HG03575 (cell line): ENCODE data around the gene DYDC2.
"Not testable (repeated sequence)": the region's sequence is repeated elsewhere in the genome, so short reads cannot be mapped to it uniquely, and the experiment has no call there.

Experiments used
- ATAC-seq: cut with Tn5 transposase; IDR thresholded peaks from one replicate; pipeline ENCODE4 v1.9.1; 2021; ENCODE audit not compliant: unreplicated experiment, insufficient number of reproducible peaks, low FRiP score; ENCODE audit errors: extremely low read depth

The DYDC2 gene

DNA sequence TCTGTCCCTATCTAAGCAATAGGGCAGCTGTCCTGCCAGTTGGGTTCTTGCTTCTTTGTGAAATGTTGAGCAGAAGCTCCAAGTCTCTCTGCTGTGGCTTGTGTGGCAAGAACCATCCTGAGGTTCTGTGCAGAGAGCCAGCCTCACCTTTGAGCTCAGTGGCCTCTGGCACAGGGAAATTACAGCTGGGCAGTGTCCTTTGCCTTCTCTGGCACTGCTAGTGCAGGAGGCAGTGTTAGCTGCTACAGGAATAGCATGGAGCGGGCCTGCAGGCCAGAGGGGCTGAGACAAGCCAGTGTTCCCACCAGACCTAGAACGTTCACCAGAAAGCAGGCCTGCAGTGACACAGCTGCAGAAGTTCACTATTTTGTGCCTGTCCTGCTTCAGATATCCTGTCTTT lies 53.5 kb downstream of the DYDC2 start:
- no peak for ATAC-seq

DNA sequence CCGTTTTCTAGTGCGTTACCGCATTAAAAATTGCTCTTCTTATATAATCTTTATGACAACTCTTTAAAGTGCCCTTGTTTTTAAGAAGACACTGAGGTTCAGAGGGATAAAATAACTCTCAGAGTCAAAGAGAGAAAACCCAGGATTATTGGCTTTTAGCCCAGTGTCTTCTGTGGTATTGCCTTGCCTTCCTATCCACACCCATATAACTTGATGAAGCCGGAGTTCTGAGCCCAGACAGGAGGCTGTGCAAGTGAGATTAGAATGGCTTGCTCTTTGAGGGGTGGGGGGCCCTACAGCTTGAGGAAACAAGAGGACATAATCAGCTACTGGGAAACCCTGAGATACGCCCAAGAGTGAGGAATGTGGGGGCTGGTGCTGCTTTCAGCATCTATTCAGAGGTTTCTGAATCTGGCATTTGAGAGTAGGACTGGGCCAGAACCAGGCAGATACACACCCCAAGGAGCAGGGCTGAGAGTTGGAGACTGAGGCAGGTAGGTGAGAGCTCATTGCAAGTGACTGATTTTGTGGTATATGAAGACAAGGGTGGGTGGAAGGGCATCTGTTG lies 54.1 kb downstream of the DYDC2 start:
- ATAC-seq: no peak

DNA sequence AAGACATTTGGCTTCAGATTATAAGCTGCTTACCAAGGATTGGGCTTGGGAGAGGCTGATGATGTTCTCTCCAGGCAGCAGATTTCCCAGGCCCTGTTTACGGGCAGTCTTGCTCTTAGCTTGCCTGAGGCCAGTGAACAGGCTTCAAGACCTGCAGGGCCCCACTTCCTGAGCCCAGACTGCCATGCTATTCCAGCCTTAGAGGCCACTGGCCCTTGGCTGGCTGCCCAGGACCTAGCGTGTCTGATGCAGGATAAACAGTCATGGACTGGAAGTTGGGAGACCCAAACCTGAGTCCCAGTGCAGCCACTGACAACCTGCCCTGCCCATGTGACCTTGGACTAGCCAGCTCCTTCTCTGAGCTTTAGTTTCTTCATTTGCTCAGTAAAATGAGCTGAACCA lies 54.7 kb downstream of the DYDC2 start:
- no peak for ATAC-seq

DNA sequence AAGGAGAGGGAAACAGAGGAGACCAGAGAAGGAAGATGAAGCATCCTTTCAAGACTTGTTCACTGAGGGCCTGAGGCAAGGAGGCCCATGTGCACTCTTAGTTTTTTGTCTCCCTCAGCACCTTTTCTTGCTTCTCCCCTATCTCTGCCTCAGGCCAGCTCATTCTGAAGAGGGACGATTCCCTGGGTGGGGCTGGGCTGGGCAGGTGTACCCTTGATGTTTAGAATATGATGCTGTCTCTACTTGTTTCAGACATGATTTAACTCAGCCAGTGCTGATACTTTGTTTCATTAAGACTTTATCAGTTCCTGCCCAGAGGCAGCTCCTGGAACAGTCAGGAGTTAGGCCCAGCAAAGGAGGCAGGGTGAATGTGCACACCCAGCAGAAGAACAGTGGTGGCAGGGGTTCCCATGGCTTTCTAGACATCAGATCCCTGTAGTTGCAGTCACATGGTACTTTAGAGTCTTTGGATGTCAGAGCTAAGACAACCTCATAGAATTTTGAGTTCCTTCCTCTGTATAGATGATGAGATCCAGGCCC lies 55.2 kb downstream of the DYDC2 start:
- ATAC-seq: no peak

DNA sequence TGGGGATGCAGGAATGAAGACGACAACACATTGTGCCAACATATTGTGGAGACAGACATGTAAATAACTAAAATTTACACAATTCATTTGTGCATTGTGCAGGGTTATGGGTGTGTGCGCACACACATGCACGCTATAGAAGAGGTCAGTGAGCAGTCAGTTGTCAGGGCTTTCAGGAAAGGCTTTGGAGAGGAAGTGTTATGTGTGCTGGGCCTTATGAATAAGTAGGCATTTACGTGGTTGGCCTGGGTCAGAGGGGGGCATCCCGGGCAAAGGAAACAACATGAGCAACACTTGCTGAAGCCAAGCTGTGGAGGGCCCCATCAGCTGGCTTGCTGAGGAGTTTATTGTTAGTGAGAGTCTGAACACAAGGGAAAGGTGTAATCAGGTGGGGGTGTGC lies 55.9 kb downstream of the DYDC2 start:
- no peak for ATAC-seq

DNA sequence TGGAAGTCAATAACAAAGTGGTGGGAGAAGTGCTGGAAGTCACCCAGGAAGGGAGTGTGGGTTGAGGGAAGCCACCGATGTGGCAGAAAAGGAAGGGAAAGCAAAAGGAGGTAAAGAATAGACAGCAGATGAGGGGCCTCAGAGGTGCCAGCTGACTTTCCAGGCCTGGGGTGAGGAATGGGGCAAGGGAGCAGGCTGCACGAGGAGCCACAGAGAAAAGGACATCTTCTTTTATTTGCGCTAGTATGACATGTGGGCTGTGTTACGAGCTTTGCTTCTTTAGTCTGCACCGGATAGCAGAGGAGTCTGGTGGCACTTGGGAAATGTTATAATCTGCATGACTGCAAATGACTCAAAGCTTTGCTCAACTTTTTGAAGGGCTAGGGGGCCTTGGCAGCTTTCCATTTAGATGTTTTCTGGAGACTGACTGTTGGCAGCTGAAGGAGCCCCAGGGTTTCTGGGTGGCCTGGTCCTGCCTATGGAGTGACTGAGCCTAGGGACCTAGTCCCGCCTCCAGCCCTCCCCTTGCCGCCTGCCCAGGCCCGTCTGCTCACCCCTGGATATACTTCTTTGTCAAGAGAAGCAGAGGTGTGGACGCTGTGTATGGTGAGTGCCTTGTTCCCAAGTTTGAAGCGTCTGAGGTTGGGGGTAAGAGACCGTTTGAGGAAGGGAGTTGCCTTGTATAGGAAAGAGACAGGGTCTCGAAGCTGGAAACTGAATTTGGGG lies 56.9 kb downstream of the DYDC2 start:
- no peak for ATAC-seq

DNA sequence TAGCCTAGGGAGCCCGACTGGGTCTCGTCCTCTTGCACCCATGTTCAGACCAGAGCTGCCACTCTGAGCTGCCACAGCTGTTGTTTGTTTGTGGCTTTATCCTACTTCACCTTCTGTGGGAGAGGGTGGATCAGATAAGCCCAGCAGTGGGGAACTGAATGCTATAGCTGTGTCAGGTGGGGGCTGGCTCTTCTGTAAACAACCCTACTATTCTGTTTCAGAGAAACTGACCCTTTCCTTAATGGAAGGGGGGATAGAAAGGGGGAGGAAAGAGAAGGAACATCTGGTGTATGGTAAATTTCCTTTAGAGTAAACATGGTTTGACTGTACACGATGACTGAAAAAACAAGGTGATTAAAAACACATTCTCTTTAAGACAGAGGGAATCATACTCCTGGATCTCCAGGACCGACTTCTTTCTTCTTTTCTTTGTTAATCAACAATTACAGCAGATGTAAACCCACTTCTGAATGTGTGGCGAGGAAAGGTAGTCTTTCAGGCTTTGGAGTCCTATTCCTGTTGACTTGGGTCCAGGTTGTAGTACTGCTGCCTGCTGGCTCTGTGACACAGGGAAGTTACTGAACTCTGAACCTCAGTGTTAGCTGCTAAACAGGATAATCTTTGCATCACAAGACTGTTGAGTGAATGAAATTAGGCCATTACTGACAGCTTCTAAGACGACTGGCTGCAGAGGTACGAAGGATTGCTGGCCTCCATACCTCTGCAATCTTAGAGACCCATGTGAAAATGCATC lies 57.7 kb downstream of the DYDC2 start:
- no peak for ATAC-seq

DNA sequence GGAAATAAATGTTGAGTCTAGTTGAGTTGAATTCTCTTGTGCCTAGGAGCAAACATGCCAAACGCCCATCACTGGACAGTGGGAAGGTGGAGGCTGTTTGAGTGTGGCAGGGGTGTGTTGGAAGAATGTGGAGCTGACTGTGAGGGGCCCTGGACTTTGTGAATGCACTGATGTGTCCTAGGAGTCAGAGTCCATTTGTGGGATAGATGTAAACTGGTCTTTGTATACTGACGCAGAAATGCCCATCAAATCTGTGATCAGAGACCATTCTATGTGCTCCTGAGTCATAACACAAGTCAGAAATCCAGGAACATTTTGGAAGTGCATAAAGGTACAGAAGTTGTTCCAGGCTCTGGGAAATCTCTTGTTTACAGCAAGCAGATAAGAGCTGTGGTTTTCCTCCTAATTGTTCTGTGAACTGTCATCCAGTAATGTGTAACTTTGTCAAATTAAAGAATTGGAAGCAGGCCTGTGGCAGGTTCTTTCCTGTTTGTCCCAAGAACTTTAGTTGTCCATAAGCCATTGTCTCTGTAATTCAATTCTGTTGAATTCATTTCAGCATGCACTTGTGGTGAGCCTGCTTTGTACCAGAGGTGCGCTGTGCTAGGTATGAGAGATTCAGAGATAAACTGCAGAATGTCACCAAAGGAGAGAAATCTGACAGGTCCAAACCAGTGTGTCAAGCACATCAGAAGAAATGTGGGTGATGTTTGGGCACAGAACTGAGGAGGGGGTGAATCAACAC lies 59.3 kb downstream of the DYDC2 start:
- no peak for ATAC-seq

DNA sequence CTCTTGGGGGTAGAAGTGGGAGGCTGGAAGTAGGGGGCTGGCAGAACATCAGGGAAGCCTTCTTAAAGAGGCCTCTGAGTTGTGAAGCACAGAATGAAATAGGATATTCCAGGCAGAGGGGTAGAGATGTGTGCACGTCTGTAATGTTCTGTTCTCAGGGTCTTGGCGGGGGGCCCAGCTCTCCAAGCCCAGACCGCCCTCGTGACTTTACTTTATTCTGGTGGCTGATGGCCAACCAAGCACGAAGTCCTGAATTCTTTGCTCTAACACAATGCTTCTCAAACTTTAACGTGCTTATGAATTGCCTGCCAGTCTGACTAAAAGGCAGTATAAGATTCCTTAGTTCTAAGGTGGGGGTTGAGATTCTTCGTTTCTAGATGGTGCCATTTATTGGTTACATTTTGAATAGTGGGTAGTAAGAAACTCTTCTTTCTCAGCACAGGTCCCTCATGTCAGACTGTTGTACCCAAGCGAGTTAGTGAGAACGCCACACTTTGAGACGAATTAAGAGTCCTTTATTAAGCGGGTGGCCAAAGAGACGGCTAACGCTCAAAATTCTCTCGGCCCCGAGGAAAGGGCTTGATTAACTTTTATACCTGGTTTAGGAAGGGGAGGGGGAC lies 60.0 kb downstream of the DYDC2 start:
- no peak for ATAC-seq

DNA sequence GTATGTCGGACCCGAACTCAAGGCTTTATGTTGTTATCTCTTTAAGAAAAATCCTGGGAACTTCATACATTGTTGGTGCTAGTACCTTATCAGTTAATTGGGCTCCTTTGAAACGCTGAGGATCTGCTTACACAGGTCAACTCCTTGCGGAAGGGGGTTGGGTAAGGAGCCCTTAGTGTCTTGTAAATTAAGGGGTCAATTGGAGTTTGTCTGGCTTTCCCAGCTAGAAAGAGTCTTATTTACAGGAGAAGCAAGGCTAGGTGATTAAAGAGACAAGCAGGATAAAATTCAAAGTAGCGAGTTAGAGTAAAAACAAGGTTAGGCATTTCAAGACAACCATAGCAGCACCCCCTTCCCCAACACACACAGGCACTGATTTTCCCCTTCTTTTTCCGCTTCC lies 60.7 kb downstream of the DYDC2 start:
- ATAC-seq: not testable (repeated sequence)
